Suprapubic skin (tissue), 4 donors: ENCODE results near the gene PTPRM.

Experiments
- CTCF ChIP-seq, 2 donors: fragments of 200-600 bp in 1 of 2; fragments of 450-650 bp in 1 of 2; sonication (generic) in 1 of 2; IDR thresholded peaks; one replicate each; pipeline ENCODE4 v1.5.1; 2016 to 2019; ENCODE audit warnings: antibody characterized with exemption in 2 of 2, mild to moderate bottlenecking in 1 of 2, moderate library complexity in 1 of 2
- EP300 ChIP-seq: sonication (generic); formaldehyde crosslinking; IDR thresholded peaks from one replicate; pipeline ENCODE4 v1.6.1; 2017; ENCODE audit warnings: antibody characterized with exemption
- POLR2A ChIP-seq, 2 donors: fragments of 450-650 bp; IDR thresholded peaks; one replicate each; pipeline ENCODE4 v1.6.1; 2017; ENCODE audit warnings: antibody characterized with exemption in 2 of 2, mild to moderate bottlenecking in 2 of 2, moderate library complexity in 2 of 2
- POLR2AphosphoS5 ChIP-seq, 3 donors: sonication (generic); formaldehyde crosslinking; IDR thresholded peaks; one replicate each; pipeline ENCODE4 v1.6.1; 2017; ENCODE audit warnings: antibody characterized with exemption in 3 of 3

- no peak for TF ChIP-seq CTCF (IDR thresholded peaks at IDR 0.05)
- TF ChIP-seq EP300: no peak
- no peak for TF ChIP-seq POLR2AphosphoS5 (IDR thresholded peaks at IDR 0.05)
- TF ChIP-seq POLR2A (IDR thresholded peaks at IDR 0.05): no peak
These were observed 664.2 kb downstream of the PTPRM start for GRCh38 chr18:8231316-8231715.
